Hepatocyte (in vitro differentiated cells): Measurements from ENCODE around the gene IGSF6.

ENCODE experiments used
- CTCF ChIP-seq: fragments of 200-600 bp; sonication (generic); IDR thresholded peaks from 2 replicates; pipeline ENCODE4 v1.5.1; 2016; ENCODE audit warnings: antibody characterized with exemption, mild to moderate bottlenecking; ENCODE audit not compliant: poor library complexity
- EZH2 ChIP-seq: fragments of 200-600 bp; sonication (generic); IDR thresholded peaks from 2 replicates; pipeline ENCODE4 v1.6.1; 2016; ENCODE audit warnings: antibody characterized with exemption, mild to moderate bottlenecking, borderline replicate concordance
- EZH2phosphoT487 ChIP-seq: fragments of 200-600 bp; sonication (generic); IDR thresholded peaks from one replicate; pipeline ENCODE4 v1.6.1; 2018; ENCODE audit warnings: antibody characterized with exemption, mild to moderate bottlenecking, low read depth, moderate library complexity; ENCODE audit not compliant: unreplicated experiment, severe bottlenecking

GRCh38 chr16:21646091-21646490 is 6.3 kb downstream of the IGSF6 start:
- TF ChIP-seq CTCF (no peak), EZH2 (no peak), EZH2phosphoT487 (no peak)
